ENCODE results near the gene PAGR1. TPM values are rescaled to one million over a fixed set of nuclear protein-coding genes. Genes with fewer than 3 reads are reported as not detected.

The PAGR1 gene
- total and polyA plus RNA-seq, 9 of the 15 experiments (the other 6 are each of a cell fraction or from before 2014, with no cell fraction given) = 1.4 to 58.2 (median 16.8) TPM

DNA sequence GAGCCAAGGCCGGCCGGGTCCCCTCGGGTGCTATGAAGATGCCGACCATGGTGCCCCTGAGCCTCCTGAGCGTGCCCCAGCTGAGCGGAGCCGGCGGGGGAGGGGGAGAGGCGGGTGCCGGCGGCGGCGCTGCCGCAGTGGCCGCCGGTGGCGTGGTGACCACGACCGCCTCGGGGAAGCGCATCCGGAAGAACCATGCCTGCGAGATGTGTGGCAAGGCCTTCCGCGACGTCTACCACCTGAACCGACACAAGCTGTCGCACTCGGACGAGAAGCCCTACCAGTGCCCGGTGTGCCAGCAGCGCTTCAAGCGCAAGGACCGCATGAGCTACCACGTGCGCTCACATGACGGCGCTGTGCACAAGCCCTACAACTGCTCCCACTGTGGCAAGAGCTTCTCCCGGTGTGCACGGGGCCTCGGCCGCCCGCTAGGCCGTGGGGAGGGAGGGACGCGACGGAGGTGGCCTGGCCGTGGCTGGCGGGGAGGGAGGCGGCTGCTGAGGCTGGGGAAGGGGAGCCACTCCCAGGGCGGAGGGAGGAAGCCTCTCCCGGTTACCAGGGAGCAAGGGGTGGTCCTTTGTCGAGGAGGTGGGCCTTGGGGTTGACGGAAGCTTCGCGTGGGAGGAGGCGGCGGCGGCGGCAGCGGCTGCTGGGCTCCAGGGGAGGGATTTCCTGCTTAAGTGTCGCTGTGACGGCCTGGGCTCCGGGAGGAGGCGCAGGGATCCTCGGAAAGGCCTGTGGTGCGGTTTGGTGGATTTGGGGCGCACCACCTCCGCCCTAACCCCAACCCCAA lies 8.3 kb upstream of the PAGR1 start (continued):
- TF ChIP-seq ETV5 (CRISPR knock-in tag; IDR thresholded peaks at IDR 0.05; ENCODE audit: low read depth) (peak; percentile 75; the same call in 1 of the 2 replicates), RCOR1 (IDR thresholded peaks at IDR 0.05; ENCODE audit: borderline replicate concordance in 1 of 2, low read depth in 2 of 2, low read length in 2 of 2) (peak in 1 of 2 experiments; percentile 7; a peak in 1 of 4 replicates), HDGF (IDR thresholded peaks at IDR 0.05) (peak; percentile 83), ESRRB (CRISPR knock-in tag; IDR thresholded peaks at IDR 0.05; ENCODE audit: borderline replicate concordance) (no peak), JUNB (CRISPR knock-in tag; conservative IDR thresholded peaks at IDR 0.05) (no peak), ZNF263 (CRISPR knock-in tag; IDR thresholded peaks at IDR 0.05; ENCODE audit: borderline replicate concordance) (peak; percentile 76; the same call in 1 of the 2 replicates), AFF1 (IDR thresholded peaks at IDR 0.05; ENCODE audit: low read depth in 1 of 2, partially characterized antibody in 2 of 2) (peak; percentile 14 to 47), ZEB2 (IDR thresholded peaks at IDR 0.05) (no peak), ZFP36 (IDR thresholded peaks at IDR 0.05; ENCODE audit: low read depth, low read length, partially characterized antibody) (no peak), ZNF766 (CRISPR knock-in tag; conservative IDR thresholded peaks at IDR 0.05) (no peak), GATA2 (CRISPR knock-in tag; IDR thresholded peaks at IDR 0.05) (no peak), SMARCA5 (IDR thresholded peaks at IDR 0.05) (no peak), FIP1L1 (IDR thresholded peaks at IDR 0.05; ENCODE audit: low read depth, low read length, poor library complexity, severe bottlenecking) (peak; percentile 74), XRCC5 (IDR thresholded peaks at IDR 0.05; ENCODE audit: low read depth, low read length) (peak; percentile 19; the same call in 1 of the 2 replicates), ZNF197 (CRISPR knock-in tag; IDR thresholded peaks at IDR 0.05; ENCODE audit: low read depth) (no peak), FOXK1 (CRISPR knock-in tag; IDR thresholded peaks at IDR 0.05; ENCODE audit: borderline replicate concordance) (peak; percentile 62; the same call in 1 of the 2 replicates), ZNF699 (CRISPR knock-in tag; IDR thresholded peaks at IDR 0.05; ENCODE audit: insufficient replicate concordance) (no peak), BRF1 (IDR thresholded peaks at IDR 0.05; ENCODE audit: borderline replicate concordance, extremely low read depth, insufficient read length) (no peak), MAZ (CRISPR knock-in tag; conservative IDR thresholded peaks at IDR 0.05 in 1 of 2, IDR thresholded peaks at IDR 0.05 in 1 of 2) (peak; percentile 88 to 91)
- TF ChIP-seq, protein P1, sequence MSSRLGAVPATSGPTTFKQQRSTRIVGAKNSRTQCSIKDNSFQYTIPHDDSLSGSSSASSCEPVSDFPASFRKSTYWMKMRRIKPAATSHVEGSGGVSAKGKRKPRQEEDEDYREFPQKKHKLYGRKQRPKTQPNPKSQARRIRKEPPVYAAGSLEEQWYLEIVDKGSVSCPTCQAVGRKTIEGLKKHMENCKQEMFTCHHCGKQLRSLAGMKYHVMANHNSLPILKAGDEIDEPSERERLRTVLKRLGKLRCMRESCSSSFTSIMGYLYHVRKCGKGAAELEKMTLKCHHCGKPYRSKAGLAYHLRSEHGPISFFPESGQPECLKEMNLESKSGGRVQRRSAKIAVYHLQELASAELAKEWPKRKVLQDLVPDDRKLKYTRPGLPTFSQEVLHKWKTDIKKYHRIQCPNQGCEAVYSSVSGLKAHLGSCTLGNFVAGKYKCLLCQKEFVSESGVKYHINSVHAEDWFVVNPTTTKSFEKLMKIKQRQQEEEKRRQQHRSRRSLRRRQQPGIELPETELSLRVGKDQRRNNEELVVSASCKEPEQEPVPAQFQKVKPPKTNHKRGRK (tag; IDR thresholded peaks at IDR 0.05) = no peak

All from K562 (cell line).